NCI-H510A treated with DMSO at 0.1 percent for 48 hours (cell line): ENCODE results near the gene SELENOW.
"Not testable (repeated sequence)": the region's sequence is repeated elsewhere in the genome, so short reads cannot be mapped to it uniquely, and the experiment has no call there.

ENCODE experiments used
- DNase-seq: peaks from one replicate; lab custom pipeline; 2025; lab: John Stamatoyannopoulos, UW

Gene SELENOW

DNA sequence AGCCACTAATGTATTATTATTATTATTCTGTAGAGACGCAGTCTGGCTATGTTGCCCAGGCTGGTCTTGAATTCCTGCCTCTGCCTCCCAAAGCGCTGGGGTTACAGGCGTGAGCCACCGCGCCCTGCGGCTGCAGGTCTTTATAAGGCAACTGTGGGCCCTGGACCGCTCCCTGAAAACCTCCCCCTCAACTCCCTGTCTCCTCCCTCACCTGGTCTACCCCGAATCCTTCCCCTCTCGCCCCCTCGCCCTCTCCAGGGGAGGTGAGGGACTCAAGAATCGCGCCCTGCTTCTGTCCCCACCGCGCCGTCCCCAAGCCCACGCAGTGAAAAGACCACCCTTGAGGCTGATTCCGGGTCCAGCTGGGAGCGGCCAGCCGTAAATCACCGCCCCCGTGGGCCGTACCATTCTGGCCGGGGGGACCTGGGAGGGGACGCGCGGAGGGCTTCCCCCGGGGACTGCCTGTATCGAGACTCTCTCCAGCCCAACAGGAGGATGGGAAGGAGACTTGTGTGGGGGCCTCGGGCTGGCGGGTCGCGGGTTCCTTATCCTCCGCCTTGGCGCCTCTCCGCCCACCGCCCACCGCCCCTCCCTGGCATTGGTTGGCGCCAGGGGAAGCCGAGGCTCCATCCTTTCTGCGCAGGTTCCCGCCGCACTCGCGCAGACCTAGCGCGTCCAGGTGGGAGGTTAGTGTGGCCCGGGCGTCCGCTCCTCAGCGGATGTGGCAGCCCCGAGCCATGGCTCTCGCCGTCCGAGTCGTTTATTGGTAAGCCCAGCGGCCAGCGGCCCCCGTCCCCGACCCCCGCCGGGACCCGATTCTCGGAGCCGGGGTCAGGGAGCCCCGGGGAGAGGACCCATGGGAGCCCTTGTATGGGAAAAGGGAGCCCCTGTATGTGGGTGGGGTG is at the start of gene SELENOW:
TSS of gene SELENOW (plus strand) at position 655 of the 905 bp plus-strand sequence. CDS start at position 738, 83 bp downstream.
- DNase-seq: peak; percentile 84

DNA sequence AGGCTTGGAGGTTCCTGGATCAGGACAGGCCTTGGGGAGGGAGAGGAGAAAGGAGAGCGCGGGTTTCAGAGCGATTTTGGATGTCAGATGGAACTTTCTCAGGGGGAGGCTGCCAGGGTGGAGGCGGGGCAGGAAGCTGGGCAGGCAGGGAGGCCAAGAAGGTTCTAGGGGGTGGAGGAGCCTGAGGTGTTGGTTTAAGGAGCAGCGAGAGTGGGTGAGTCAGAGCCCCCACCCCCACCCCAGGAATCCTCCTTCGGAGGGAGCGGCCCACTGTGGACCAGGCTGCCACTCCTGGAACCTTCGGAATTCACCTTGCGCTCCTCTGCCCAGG is 49.1 kb upstream of the SELENOW start:
- no peak for DNase-seq

DNA sequence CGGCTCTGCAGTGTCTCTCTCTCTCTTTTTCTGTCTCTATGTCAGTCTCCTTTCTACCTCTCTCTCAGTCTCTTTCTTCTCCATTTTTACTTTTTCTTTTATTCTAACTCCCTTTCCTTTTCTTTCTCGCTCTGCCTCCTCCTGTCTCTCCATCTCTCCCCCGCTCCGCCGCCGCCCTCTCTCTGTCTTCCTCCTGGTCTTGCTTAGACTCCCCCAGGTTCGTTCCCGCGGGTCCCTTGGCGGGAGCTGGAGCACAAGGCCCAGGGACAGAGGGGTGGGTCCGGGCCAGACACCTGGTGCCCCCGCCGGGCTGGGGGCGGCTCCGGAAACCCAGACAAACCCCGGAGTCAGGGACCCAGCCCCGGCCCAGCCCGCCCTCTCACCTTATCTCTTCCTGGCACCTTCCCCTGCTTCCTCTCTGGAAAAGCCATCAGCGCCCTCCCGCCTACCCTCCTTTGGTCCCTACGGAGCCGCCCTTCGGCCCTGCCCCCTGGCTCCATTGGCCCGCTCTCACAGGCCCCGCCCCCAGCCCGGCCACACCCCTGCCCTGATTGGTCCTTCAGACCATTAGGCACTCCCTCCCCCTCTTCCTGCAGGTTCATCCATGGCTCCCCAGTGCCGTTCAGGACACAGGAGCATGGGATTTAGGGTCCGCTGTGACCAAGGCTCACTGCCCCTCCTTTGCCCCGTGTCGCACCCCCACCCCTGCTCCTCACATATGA is 48.5 kb upstream of the SELENOW start:
- DNase-seq: no peak

DNA sequence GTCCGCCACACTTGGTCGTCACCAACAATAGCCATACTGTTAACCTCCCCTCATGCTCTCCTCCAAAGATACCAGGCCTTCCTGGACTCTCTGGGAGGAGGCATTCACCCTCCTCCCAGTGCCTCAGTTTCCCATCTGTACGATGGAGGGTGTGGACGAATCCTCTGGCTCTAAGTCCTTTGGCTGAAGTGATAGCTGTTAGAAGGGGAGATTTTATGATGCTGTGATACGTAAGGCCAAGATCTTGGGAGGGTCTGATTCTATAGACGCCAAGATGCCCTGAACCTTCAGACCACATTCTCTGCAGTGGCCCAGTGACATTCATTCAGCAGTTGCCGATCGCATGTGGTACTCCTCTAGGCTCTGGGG is 48.0 kb upstream of the SELENOW start:
- DNase-seq: no peak

DNA sequence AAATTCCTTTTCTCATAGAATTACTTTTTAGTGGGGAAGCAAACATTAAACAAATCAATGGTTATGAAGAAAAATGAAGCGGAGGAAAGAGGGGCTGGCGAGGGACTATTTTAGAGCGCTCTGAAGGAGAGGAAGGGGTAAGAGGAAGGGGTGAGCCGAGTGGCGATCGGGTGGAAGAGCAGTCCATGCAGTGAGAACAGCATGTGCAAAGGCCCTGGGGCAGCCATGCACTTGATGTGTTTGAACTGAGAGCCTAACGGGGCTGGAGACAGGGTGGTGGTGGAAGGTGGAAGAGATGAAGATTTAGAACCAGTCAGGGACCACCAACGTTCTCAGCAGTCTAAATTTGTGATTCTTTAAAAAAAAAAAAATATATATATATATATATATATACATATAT is 47.6 kb upstream of the SELENOW start:
- no peak for DNase-seq

DNA sequence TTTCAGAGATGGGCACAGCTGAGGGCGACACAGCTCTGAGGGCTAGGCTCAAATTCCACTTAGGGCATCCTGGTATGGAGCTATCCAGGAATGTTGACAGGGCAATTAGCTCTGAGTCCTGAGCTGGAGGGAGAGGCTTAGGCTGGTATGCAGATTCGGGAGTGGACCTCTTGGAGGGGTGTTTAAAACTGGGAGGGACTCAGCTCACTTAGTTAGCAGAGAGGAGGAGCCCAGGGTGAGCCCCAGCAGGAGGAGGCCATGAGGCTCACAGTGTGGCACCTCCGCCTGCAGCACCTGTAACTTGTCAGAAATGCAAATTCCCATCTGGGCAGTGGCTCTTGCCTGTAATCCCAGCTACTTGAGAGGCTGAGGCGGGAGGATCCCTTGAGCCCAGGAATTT is 43.4 kb upstream of the SELENOW start:
- DNase-seq: no peak

DNA sequence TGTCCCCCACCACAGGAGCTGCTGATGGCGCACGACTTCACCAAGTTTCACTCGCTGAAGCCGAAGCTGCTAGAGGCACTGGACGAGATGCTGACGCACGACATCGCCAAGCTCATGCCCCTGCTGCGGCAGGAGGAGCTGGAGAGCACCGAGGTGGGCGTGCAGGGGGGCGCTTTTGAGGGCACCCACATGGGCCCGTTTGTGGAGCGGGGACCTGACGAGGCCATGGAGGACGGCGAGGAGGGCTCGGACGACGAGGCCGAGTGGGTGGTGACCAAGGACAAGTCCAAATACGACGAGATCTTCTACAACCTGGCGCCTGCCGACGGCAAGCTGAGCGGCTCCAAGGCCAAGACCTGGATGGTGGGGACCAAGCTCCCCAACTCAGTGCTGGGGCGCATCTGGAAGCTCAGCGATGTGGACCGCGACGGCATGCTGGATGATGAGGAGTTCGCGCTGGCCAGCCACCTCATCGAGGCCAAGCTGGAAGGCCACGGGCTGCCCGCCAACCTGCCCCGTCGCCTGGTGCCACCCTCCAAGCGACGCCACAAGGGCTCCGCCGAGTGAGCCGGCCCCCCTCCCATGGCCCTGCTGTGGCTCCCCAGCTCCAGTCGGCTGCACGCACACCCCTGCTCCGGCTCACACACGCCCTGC is 37.5 kb upstream of the SELENOW start:
- no peak for DNase-seq

DNA sequence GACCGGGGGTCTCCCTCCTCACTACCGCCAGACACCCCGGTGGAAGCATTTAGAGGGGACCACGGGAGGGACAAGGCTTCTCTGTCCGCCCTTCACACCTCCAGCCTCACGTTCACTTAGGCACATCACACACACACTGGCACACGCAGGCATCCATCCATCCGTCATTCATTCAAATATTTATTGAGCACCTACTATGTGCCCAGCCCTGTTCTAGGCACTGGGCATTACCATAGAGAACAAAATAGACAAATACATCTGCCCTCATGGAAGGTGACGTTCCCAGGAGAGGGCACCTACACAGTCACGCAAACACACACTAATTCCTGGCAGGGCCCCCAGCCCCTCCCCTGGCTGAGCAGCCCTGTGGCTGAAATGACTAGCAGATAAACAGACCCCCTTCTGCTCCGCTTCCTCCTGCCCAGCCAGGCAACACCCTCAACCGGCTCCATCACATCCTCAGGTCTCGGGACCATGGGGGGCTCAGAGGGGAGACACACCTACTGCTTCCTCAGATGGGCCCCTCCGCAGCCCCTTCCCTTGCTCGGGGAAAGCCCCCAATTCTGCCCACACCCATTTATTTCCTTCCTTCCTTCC is 36.9 kb upstream of the SELENOW start:
- no peak for DNase-seq

DNA sequence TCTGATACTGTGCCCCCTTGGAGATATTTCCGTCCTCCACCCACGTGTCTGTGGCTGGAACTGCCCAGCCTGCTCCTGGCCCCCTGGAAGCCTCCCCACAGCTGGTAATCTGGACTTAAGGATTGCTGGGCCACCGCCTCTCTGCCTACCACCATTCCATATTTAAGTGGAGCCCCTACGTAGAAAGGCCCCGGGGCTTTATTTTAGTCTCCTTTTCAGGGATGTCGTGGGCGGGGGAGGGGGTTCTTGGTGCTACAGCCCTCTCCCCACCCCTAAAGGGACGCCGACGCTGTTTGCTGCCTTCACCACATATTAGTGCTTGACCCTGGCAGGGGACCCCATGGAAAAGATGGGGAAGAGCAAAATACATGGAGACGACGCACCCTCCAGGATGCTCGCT is 35.9 kb upstream of the SELENOW start:
- DNase-seq: no peak

DNA sequence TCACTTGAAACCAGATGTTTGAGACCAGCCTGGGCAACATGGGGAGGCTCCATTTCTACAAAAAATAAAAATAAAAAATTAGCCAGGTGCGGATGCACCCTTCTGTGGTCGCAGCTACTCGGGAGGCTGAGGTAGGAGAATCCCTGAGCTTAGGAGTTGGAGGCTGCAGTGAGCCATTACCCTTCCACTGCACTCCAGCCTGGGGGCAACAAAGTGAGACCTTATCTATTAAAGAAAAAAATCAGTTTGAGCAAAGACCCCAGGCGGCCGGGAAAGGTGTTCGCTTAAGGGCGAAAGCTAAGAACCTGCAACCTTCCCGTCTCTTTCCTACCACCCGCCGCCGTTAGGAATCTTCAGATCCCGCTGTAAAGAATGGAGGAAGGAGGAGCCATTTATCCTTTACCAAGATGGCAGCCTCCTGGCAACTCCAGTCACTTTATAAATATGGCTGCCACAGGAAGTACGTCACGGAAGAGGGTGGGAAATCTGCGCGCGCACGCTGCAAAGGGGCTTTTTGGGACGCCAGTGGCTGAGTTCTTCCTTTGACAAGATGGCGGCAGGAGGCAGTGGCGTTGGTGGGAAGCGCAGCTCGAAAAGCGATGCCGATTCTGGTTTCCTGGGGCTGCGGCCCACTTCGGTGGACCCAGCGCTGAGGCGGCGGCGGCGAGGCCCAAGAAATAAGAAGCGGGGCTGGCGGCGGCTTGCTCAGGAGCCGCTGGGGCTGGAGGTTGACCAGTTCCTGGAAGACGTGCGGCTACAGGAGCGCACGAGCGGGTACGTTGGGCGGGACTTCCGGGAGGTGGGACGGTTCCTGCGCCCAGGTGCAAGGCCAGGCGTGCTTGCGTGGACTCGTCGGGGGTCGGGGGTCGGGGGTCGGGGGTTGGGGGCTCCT is 33.2 kb upstream of the SELENOW start, which contains the start of gene NOP53:
TSS of gene NOP53 (plus strand) at position 537 of the 892 bp plus-strand sequence. CDS start at position 551, 14 bp downstream.
- DNase-seq: peak; percentile 92

DNA sequence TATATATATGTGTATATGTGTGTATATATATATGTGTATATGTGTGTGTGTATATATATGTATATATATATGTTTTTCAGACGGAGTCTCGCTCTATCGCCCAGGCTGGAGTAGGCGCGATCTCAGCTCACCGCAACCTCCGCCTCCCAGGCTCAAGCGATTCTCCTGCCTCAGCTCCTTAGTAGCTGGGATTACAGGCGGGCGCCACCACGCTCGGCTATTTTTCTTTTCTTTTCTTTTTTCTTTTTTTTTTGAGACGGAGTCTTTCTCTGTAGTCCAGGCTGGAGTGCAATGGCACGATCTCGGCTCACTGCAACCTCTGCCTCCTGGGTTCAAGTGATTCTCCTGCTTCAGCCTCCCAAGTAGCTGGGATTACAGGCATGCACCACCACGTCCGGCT is 32.4 kb upstream of the SELENOW start:
- DNase-seq: not testable (repeated sequence)

DNA sequence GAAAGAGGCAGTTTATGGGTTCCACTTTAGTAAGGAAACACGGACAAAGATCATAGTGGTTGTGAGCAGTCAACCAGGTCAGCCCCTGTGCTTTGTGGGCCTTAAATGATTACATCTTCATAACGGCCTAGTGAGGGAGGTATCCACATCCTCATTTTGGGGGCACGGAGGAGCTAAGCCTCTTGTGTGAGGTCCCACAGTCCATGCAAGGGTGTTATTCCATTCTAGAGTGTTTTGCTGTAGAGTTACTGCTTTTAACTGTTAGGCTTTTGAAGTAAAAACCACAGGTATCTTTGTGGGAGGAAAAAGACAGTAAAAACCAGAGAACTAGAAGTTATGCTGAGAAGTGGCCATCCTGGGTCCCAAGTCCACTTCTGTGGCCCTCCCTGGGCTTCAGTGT is 29.2 kb upstream of the SELENOW start:
- DNase-seq: no peak

DNA sequence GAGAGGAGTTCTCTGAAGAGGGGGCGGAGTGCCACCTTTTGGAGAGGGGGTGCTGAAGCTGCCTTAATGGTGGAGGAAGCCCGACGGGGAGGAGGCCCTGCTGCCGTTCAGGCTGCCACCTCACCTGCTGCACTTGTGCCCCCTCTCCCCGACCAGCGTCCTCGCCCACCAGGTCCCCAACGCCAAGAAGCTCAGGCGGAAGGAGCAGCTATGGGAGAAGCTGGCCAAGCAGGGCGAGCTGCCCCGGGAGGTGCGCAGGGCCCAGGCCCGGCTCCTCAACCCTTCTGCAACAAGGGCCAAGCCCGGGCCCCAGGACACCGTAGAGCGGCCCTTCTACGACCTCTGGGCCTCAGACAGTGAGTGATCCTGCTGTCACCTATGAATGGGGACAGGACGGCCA is 27.8 kb upstream of the SELENOW start:
- DNase-seq: no peak

DNA sequence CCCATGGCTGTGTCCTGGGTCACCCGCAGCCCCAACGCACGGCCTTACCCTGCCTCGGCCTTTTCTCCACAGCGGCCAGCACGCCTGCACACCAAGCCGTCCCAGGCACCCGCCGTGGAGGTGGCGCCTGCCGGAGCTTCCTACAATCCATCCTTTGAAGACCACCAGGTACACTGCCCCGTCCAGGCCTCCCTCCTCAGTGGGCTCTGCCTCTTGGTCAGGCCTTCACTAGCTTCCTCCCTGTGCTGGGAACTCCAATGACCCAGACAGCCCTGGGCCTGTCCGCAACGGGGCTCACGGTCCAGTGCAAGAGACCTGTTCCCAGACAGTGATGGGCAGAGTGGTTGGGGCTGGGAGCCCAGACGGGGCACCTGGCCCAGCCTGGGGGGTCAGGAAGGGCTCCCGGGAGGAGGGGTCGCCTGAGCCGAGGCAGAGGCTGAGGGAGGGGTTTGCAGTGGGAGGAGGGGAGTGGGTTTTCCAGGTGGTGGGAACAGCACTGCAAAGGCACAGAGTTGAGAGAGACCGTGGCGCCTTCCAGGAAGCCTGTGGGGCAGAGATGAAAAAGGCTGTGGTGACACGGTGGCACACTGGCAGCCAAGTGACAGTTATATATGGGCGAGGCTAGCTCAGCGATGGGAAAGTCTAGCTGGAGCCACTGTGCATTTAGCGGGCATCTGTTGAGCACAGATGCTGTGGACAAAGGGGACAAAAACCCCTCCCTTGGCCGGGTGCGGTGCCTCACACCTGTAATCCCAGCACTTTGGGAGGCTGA is 25.9 kb upstream of the SELENOW start:
- DNase-seq: no peak

DNA sequence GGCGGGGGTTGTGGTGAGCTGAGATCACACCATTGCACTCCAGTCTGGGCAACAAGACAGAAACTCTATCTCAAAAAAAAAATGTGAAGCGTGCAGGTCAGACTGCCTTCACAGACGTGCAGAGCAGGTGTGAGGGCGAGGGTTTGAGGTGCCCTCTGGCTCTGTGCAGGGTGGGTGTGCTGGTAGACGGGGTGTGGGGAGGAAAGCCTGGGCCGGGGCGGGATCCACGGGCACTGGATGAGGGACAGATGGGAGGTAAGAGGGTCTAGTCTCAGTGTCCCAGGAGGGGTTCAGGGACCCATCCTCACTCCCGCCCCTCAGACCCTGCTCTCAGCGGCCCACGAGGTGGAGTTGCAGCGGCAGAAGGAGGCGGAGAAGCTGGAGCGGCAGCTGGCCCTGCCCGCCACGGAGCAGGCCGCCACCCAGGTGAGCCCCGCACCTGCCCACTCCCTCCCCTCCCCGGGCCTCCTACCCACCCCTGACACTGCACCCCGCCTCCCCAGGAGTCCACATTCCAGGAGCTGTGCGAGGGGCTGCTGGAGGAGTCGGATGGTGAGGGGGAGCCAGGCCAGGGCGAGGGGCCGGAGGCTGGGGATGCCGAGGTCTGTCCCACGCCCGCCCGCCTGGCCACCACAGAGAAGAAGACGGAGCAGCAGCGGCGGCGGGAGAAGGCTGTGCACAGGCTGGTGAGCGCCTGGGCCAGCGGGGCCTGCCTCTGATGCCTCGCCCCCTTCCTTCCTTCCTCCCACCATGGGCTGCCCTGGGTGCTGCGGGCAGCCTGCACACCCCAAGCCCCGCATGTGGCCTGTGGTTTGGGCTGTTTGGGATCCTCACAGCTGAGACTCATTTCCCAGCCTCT is 24.1 kb upstream of the SELENOW start:
- no peak for DNase-seq

DNA sequence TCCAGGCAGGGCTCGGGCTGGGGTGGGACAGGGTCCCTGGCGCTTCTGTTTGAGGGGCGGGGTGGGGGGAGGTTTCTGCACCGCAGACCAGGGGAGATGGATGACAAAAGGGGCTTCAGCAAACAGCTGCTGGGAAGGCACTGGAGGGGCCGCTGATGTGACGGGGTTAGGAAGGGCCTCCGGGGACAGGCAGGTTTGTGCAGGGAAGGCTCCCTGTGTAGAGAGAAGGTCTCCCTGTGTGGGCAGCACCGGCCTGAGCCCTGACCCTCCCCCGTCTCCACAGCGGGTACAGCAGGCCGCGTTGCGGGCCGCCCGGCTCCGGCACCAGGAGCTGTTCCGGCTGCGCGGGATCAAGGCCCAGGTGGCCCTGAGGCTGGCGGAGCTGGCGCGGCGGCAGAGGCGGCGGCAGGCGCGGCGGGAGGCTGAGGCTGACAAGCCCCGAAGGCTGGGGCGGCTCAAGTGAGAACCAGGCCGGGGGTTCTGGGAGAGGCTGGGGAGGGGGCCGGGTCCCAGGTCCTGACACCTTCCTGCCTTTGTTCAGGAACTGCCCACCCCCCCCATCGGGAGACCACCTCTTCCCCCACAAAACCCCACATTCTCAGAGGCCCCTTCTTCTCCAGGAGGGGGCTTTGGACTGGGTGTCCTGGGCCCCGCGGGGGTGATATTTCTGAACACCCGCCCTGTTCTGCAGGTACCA is 23.3 kb upstream of the SELENOW start:
- DNase-seq: no peak

DNA sequence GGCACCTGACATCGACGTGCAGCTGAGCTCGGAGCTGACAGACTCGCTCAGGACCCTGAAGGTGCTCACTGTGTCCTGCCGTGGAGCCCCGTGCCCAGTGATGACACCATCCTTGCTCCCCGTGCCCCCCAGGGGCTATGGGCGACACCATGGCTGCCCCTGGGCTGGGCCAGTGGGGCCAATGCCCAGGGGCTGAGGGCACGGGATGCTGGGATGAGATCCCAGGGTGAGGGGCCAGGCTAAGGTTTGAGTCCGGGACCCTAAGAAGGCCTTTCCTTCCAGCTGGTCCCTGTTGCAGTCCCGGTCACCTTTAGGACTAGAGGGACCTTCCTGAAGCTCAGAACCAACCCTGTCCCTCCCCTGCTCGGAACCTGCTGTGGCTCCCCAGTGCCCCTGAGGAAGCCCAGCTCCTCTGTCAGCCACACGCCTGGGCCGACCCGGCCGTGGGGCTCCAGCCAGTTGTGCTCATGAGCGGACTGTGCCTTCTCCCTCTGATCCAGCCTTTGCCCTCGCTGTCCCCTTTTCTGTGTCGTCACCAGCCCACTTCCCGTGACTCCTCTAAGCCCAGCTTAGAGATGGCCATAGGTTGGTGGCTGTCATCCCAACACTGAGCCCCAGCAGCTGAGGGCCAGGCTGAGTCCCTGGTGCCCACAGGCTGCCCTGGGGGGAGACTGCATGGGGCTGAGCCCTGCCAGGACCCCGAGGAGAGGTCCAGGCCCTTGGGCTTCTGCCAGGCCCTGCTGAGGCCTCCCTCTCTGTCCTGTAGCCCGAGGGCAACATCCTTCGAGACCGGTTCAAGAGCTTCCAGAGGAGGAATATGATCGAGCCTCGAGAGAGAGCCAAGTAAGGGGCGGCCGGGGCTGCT is 22.5 kb upstream of the SELENOW start:
- DNase-seq: no peak

DNA sequence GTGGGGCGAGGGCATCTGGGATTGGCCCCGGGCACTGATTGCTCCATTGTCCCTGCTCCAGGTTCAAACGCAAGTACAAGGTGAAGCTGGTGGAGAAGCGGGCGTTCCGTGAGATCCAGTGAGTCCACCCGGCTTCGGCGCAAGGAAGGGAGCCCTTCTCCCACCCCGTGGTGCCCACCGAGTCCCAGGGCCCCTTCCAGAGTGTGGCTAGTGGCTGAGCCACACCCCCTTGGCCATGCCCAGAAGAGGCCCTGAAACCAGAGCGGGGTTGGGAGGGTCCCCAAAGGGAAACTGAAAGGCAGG is 21.9 kb upstream of the SELENOW start:
- no peak for DNase-seq
